Neural cell (in vitro differentiated cells): ENCODE data around the gene NCAPH2.

Experiments
- EZH2 ChIP-seq: fragments of 200-600, 300-800 bp; shearing (Covaris generic), sonication (generic); IDR thresholded peaks from 2 replicates; pipeline ENCODE4 v1.6.1; 2014; ENCODE audit warnings: antibody characterized with exemption, low read length, borderline replicate concordance, mild to moderate bottlenecking; ENCODE audit not compliant: insufficient read depth, poor library complexity, severe bottlenecking
- MXI1 ChIP-seq: fragments of 450-650 bp; conservative IDR thresholded peaks from 2 replicates; pipeline ENCODE4 v1.6.1; 2014; ENCODE audit warnings: antibody characterized with exemption, mild to moderate bottlenecking; ENCODE audit not compliant: poor library complexity, severe bottlenecking
- POLR2AphosphoS5 ChIP-seq: IDR thresholded peaks from 2 replicates; pipeline ENCODE4 v1.6.1; 2012
- RAD21 ChIP-seq: fragments of 450-650 bp; conservative IDR thresholded peaks from 2 replicates; pipeline ENCODE4 v1.6.1; 2014; ENCODE audit warnings: antibody characterized with exemption, mild to moderate bottlenecking, moderate library complexity
- TAF1 ChIP-seq: IDR thresholded peaks from 2 replicates; pipeline ENCODE4 v1.6.1; 2012; ENCODE audit warnings: low read depth
- TF ChIP-seq, protein P1 (sequence below): fragments of 450-650 bp; IDR thresholded peaks from 2 replicates; pipeline ENCODE4 v1.5.1; 2014; ENCODE audit warnings: antibody characterized with exemption, mild to moderate bottlenecking, moderate library complexity; ENCODE audit not compliant: poor library complexity, severe bottlenecking

DNA sequence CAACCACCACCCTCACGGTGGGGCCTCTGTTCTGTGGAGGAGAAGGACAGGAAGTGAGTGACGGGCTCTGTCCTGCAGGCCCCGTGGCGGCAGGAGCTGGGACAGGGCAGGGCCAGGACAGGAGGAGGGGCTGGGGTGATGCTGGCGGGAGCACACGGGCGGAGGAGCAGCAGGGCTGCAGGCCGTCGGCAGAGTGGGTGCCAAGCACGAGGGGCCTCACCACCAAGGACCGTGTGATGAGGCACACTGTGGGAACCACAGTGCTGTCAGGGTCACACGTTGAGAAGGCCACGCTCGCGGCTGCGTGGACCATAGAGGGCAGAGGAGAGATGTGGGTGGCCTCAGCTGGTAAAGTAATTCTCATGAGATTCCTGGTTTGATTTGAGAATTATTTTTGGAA is 8.9 kb downstream of the NCAPH2 start:
- TF ChIP-seq, protein P1, sequence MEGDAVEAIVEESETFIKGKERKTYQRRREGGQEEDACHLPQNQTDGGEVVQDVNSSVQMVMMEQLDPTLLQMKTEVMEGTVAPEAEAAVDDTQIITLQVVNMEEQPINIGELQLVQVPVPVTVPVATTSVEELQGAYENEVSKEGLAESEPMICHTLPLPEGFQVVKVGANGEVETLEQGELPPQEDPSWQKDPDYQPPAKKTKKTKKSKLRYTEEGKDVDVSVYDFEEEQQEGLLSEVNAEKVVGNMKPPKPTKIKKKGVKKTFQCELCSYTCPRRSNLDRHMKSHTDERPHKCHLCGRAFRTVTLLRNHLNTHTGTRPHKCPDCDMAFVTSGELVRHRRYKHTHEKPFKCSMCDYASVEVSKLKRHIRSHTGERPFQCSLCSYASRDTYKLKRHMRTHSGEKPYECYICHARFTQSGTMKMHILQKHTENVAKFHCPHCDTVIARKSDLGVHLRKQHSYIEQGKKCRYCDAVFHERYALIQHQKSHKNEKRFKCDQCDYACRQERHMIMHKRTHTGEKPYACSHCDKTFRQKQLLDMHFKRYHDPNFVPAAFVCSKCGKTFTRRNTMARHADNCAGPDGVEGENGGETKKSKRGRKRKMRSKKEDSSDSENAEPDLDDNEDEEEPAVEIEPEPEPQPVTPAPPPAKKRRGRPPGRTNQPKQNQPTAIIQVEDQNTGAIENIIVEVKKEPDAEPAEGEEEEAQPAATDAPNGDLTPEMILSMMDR: no peak
- TF ChIP-seq EZH2 (no peak), MXI1 (no peak), RAD21 (no peak), POLR2AphosphoS5 (no peak), TAF1 (no peak)
